Keratinocyte (primary cell): Measurements from ENCODE around the gene PARN. TPM values are rescaled to one million over a fixed set of nuclear protein-coding genes. Genes with fewer than 3 reads are reported as not detected.

Experiments used
- DNase-seq: peaks from one replicate; pipeline ENCODE4 v3.0.0-alpha.2; 2011; ENCODE audit warnings: low read depth, missing footprints, low spot score
- FAIRE-seq: peaks from 2 replicates; lab custom pipeline; 2011; peaks lifted over from hg19 to GRCh38; lab: Jason Lieb, UNC
- H2AFZ ChIP-seq: 2 replicates; pipeline ENCODE4 v1.6.0; 2012; ENCODE audit warnings: low read length, control low read depth, inconsistent platforms; ENCODE audit not compliant: control insufficient read depth
- H3K27ac ChIP-seq: 2 replicates; pipeline ENCODE4 v1.5.1; 2011; ENCODE audit warnings: low read length; ENCODE audit not compliant: control insufficient read depth, insufficient read depth
- H3K27me3 ChIP-seq: 3 replicates; pipeline ENCODE4 v1.6.0; 2011; ENCODE audit warnings: low read length; ENCODE audit not compliant: control insufficient read depth, insufficient read depth; ENCODE audit errors: extremely low read depth
- H3K36me3 ChIP-seq, 2 experiments: 2 replicates in 1 of 2; 3 replicates in 1 of 2; pipeline ENCODE4 v1.5.1; 2011; ENCODE audit warnings: low read length in 2 of 2, mild to moderate bottlenecking in 1 of 2; ENCODE audit not compliant: control insufficient read depth in 2 of 2, insufficient read depth in 2 of 2; ENCODE audit errors: extremely low read depth in 1 of 2
- H3K4me1 ChIP-seq: 3 replicates; pipeline ENCODE4 v1.5.1; 2011; ENCODE audit warnings: low read length; ENCODE audit not compliant: control insufficient read depth, insufficient read depth; ENCODE audit errors: extremely low read depth
- H3K4me2 ChIP-seq: 3 replicates; pipeline ENCODE4 v1.6.0; 2011; ENCODE audit warnings: low read depth, low read length; ENCODE audit not compliant: control insufficient read depth, insufficient read depth; ENCODE audit errors: extremely low read depth
- H3K4me3 ChIP-seq, 3 experiments: fragments of 200-600 bp in 1 of 3; sonication (generic) in 1 of 3; 2 replicates in 2 of 3; 3 replicates in 1 of 3; pipeline ENCODE4 v1.5.1; 2011 to 2016; ENCODE audit warnings: low read length in 3 of 3, mild to moderate bottlenecking in 3 of 3, control low read depth in 2 of 3, inconsistent platforms in 1 of 3, low read depth in 1 of 3, mixed read lengths in 1 of 3, mixed run types in 1 of 3, moderate library complexity in 1 of 3; ENCODE audit not compliant: control insufficient read depth in 2 of 3, insufficient read depth in 2 of 3; ENCODE audit errors: extremely low read depth in 1 of 3
- H3K79me2 ChIP-seq: 2 replicates; pipeline ENCODE4 v1.6.0; 2012; ENCODE audit warnings: low read length; ENCODE audit not compliant: control insufficient read depth, insufficient read depth
- H3K9ac ChIP-seq: 3 replicates; pipeline ENCODE4 v1.6.0; 2011; ENCODE audit warnings: low read length; ENCODE audit not compliant: control insufficient read depth, insufficient read depth; ENCODE audit errors: extremely low read depth
- H3K9me1 ChIP-seq: 3 replicates; pipeline ENCODE4 v1.6.0; 2011; ENCODE audit warnings: low read length; ENCODE audit not compliant: control insufficient read depth, insufficient read depth; ENCODE audit errors: extremely low read depth
- H3K9me3 ChIP-seq: 2 replicates; pipeline ENCODE4 v1.5.1; 2012; ENCODE audit warnings: low read depth, low read length; ENCODE audit not compliant: control insufficient read depth
- H4K20me1 ChIP-seq: 3 replicates; pipeline ENCODE4 v1.6.0; 2011; ENCODE audit warnings: low read length; ENCODE audit not compliant: control insufficient read depth, insufficient read depth; ENCODE audit errors: extremely low read depth
- CTCF ChIP-seq, 3 experiments: IDR thresholded peaks in 1 of 3; conservative IDR thresholded peaks in 1 of 3; optimal IDR thresholded peaks in 1 of 3; 2 replicates in 2 of 3; 3 replicates in 1 of 3; pipeline versions ENCODE3 to v1.5.1; 2011; ENCODE audit warnings: low read length in 3 of 3, mild to moderate bottlenecking in 3 of 3, moderate library complexity in 2 of 3, control low read depth in 1 of 3, inconsistent platforms in 1 of 3; ENCODE audit not compliant: insufficient read depth in 2 of 3; ENCODE audit errors: extremely low read depth in 1 of 3
- EZH2 ChIP-seq: IDR thresholded peaks from one replicate; pipeline ENCODE4 v1.6.1; 2012; ENCODE audit warnings: inconsistent platforms, mild to moderate bottlenecking, low read length, moderate library complexity
- dilution Hi-C: fragments of 300-500 bp; cut with MboI; formaldehyde crosslinking; loops from one replicate; pipeline ENCODE4 v1.7.0; 2020; ENCODE audit warnings: low sequenced_read_pairs; ENCODE audit not compliant: extremely low pct_ligation_motif_present
- polyA plus RNA-seq, 5 experiments: library from polyadenylated mRNA; depleted of rRNA in 3 of 5; stranded (reverse) in 3 of 5; stranded (forward) in 1 of 5; unstranded in 1 of 5; fragments of >200 nt; gene quantifications; 1 replicate in 1 of 5; 2 replicates in 3 of 5; 3 replicates in 1 of 5; pipeline versions ENCODE4 v1.2.1 to v1.2.3, GENCODE V29; 2011 to 2012; ENCODE audit warnings: missing spikeins in 2 of 5, low read depth in 1 of 5, low replicate concordance in 1 of 5

PARN gene
- polyA plus RNA-seq, 1 donor (not counting 4 experiments of a cell fraction or from before 2014, with no cell fraction given), result 40.8 TPM

- H4K20me1 ChIP-seq, result no peaks in the 10 kb centered on the region
- no peak overlapping the region for H3K9ac ChIP-seq
- H3K9me3 ChIP-seq, result no peaks in the 10 kb centered on the region
- TF ChIP-seq CTCF (optimal IDR thresholded peaks at IDR 0.05 in 1 of 3, IDR thresholded peaks at IDR 0.05 in 1 of 3, conservative IDR thresholded peaks at IDR 0.05 in 1 of 3; ENCODE audit: extremely low read depth in 1 of 3, insufficient read depth in 2 of 3, low read length in 3 of 3), result no peak
- no peak for TF ChIP-seq EZH2
- no peak overlapping the region for H3K4me3 ChIP-seq
- H3K4me2 ChIP-seq, result no peak overlapping the region
- no peaks in the 10 kb centered on the region for H3K9me1 ChIP-seq
- no peak for FAIRE-seq
- dilution Hi-C loops, result no loop called here
- DNase-seq, result no peak
- H3K79me2 ChIP-seq, result peaks cover 6% of the 10 kb centered on the region
- peaks cover 20% of the 10 kb centered on the region for H3K4me1 ChIP-seq
- H2AFZ ChIP-seq, result no peak overlapping the region
- H3K27me3 ChIP-seq, result no peaks in the 10 kb centered on the region
- H3K27ac ChIP-seq, result no peak overlapping the region
- peaks cover 2 to 4% of the 10 kb centered on the region in 2 experiments for H3K36me3 ChIP-seq
Measured at GRCh38 chr16:14494396-14494966, 135.6 kb downstream of the PARN start.

GRCh38 chr16:14493791-14494190 is 136.3 kb downstream of the PARN start:
- H3K9me3 ChIP-seq, result no peaks in the 10 kb centered on the region
- peaks cover 13% of the 10 kb centered on the region for H3K4me1 ChIP-seq
- H3K4me2 ChIP-seq, result no peak overlapping the region
- H3K27me3 ChIP-seq, result no peaks in the 10 kb centered on the region
- no peaks in the 10 kb centered on the region for H4K20me1 ChIP-seq
- no peak for FAIRE-seq
- no peak overlapping the region for H3K4me3 ChIP-seq
- H3K36me3 ChIP-seq, result peaks cover 2 to 4% of the 10 kb centered on the region in 2 experiments
- TF ChIP-seq EZH2, result no peak
- no peak for TF ChIP-seq CTCF (optimal IDR thresholded peaks at IDR 0.05 in 1 of 3, IDR thresholded peaks at IDR 0.05 in 1 of 3, conservative IDR thresholded peaks at IDR 0.05 in 1 of 3; ENCODE audit: extremely low read depth in 1 of 3, insufficient read depth in 2 of 3, low read length in 3 of 3)
- H3K9ac ChIP-seq, result no peak overlapping the region
- H3K9me1 ChIP-seq, result no peaks in the 10 kb centered on the region
- H3K79me2 ChIP-seq, result peaks cover 6% of the 10 kb centered on the region
- H3K27ac ChIP-seq, result no peak overlapping the region
- no peak for DNase-seq
- dilution Hi-C loops, result no loop called here
- no peak overlapping the region for H2AFZ ChIP-seq
